WTC11 (cell line): ENCODE results near the gene MRPL14.

Experiments
- ATF6 ChIP-seq: sonication (generic); formaldehyde crosslinking; IDR thresholded peaks from 2 replicates; pipeline ENCODE4 v1.8.1; 2023; ENCODE audit warnings: mild to moderate bottlenecking, missing genetic modification reagents
- E2F4 ChIP-seq: sonication (generic); formaldehyde crosslinking; IDR thresholded peaks from 2 replicates; pipeline ENCODE4 v1.8.1; 2022; ENCODE audit warnings: low read depth, mild to moderate bottlenecking, moderate library complexity, missing genetic modification reagents, borderline replicate concordance
- MAX ChIP-seq: sonication (generic); formaldehyde crosslinking; IDR thresholded peaks from 2 replicates; pipeline ENCODE4 v1.8.0; 2022; ENCODE audit warnings: mild to moderate bottlenecking, missing genetic modification reagents
- USF1 ChIP-seq: sonication (generic); formaldehyde crosslinking; IDR thresholded peaks from 2 replicates; pipeline ENCODE4 v1.8.0; 2022; ENCODE audit warnings: mild to moderate bottlenecking, missing genetic modification reagents
- ZNF232 ChIP-seq: sonication (generic); formaldehyde crosslinking; IDR thresholded peaks from 2 replicates; pipeline ENCODE4 v1.8.0; 2022; ENCODE audit warnings: mild to moderate bottlenecking, missing genetic modification reagents
- TF ChIP-seq, protein P1 (sequence below): fragments of 200-600 bp; IDR thresholded peaks from 2 replicates; pipeline ENCODE4 v1.8.0; 2022; ENCODE audit warnings: antibody characterized with exemption

- TF ChIP-seq E2F4 (CRISPR knock-in tag) (no peak), MAX (CRISPR knock-in tag) (no peak), USF1 (CRISPR knock-in tag) (no peak), ATF6 (CRISPR knock-in tag) (no peak), ZNF232 (CRISPR knock-in tag) (no peak)
- TF ChIP-seq, protein P1, sequence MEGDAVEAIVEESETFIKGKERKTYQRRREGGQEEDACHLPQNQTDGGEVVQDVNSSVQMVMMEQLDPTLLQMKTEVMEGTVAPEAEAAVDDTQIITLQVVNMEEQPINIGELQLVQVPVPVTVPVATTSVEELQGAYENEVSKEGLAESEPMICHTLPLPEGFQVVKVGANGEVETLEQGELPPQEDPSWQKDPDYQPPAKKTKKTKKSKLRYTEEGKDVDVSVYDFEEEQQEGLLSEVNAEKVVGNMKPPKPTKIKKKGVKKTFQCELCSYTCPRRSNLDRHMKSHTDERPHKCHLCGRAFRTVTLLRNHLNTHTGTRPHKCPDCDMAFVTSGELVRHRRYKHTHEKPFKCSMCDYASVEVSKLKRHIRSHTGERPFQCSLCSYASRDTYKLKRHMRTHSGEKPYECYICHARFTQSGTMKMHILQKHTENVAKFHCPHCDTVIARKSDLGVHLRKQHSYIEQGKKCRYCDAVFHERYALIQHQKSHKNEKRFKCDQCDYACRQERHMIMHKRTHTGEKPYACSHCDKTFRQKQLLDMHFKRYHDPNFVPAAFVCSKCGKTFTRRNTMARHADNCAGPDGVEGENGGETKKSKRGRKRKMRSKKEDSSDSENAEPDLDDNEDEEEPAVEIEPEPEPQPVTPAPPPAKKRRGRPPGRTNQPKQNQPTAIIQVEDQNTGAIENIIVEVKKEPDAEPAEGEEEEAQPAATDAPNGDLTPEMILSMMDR: no peak
Measured at GRCh38 chr6:44150317-44150917, 23.2 kb upstream of the MRPL14 start.
